GM21360 (cell line): ENCODE data around the gene BTG2.
"Not testable (repeated sequence)": the region's sequence is repeated elsewhere in the genome, so short reads cannot be mapped to it uniquely, and the experiment has no call there.

Source experiments
- ATAC-seq: cut with Tn5 transposase; IDR thresholded peaks from one replicate; pipeline ENCODE4 v1.9.1; 2021; ENCODE audit warnings: mild to moderate bottlenecking, moderate library complexity; ENCODE audit not compliant: unreplicated experiment

BTG2 gene

GRCh38 chr1:203291201-203292096 lies 13.9 kb upstream of the BTG2 start:
- ATAC-seq, result no peak

- no peak for ATAC-seq
These were observed 9.5 kb upstream of the BTG2 start for GRCh38 chr1:203295796-203296195.

GRCh38 chr1:203296460-203297073 lies 8.8 kb upstream of the BTG2 start:
- ATAC-seq, result no peak

- ATAC-seq, result no peak
These were observed 6.2 kb upstream of the BTG2 start for GRCh38 chr1:203299169-203299568.

GRCh38 chr1:203299719-203300429 lies 5.4 kb upstream of the BTG2 start:
- ATAC-seq, result not testable (repeated sequence)

- no peak for ATAC-seq
These were observed 4.6 kb upstream of the BTG2 start for GRCh38 chr1:203300441-203301330.

GRCh38 chr1:203301331-203301668 lies 4.0 kb upstream of the BTG2 start:
- no peak for ATAC-seq

GRCh38 chr1:203302456-203302855 lies 2.9 kb upstream of the BTG2 start:
- ATAC-seq, result no peak

GRCh38 chr1:203302894-203303293 lies 2.4 kb upstream of the BTG2 start:
- no peak for ATAC-seq

- no peak for ATAC-seq
These were observed 864 bp upstream of the BTG2 start for GRCh38 chr1:203304391-203304918.

- ATAC-seq, result no peak
These were observed 430 bp downstream of the BTG2 start for GRCh38 chr1:203305809-203306088.

- ATAC-seq, result no peak
These were observed 1.0 kb downstream of the BTG2 start for GRCh38 chr1:203306089-203306964.

- no peak for ATAC-seq
These were observed 1.7 kb downstream of the BTG2 start for GRCh38 chr1:203306965-203307541.

GRCh38 chr1:203307641-203308126 lies 2.4 kb downstream of the BTG2 start:
- no peak for ATAC-seq

- no peak for ATAC-seq
These were observed 3.1 kb downstream of the BTG2 start for GRCh38 chr1:203308328-203308922.

GRCh38 chr1:203308923-203309331 lies 3.6 kb downstream of the BTG2 start:
- no peak for ATAC-seq

- ATAC-seq, result no peak
These were observed 6.3 kb downstream of the BTG2 start for GRCh38 chr1:203311368-203312301.
